HEK293 (cell line): ENCODE data around the gene RBM18.

Source experiments
- CTCF ChIP-seq: fragments of 450-650 bp; formaldehyde crosslinking; IDR thresholded peaks from 2 replicates; pipeline ENCODE4 v1.5.1; 2016; ENCODE audit warnings: missing biosample characterization, missing genetic modification characterization
- PRDM10 ChIP-seq: fragments of 450-650 bp; formaldehyde crosslinking; IDR thresholded peaks from 2 replicates; pipeline ENCODE4 v1.5.1; 2016; ENCODE audit warnings: missing biosample characterization, missing genetic modification characterization
- YY1 ChIP-seq: fragments of 450-650 bp; formaldehyde crosslinking; IDR thresholded peaks from 2 replicates; pipeline ENCODE4 v1.5.1; 2018; ENCODE audit warnings: missing biosample characterization, missing genetic modification characterization
- ZBTB1 ChIP-seq: fragments of 450-650 bp; formaldehyde crosslinking; IDR thresholded peaks from 2 replicates; pipeline ENCODE4 v1.5.1; 2016; ENCODE audit warnings: missing biosample characterization, missing genetic modification characterization
- ZBTB26 ChIP-seq: fragments of 450-650 bp; formaldehyde crosslinking; optimal IDR thresholded peaks from 2 replicates; pipeline ENCODE3; 2016; ENCODE audit warnings: missing biosample characterization, mild to moderate bottlenecking, missing genetic modification characterization
- ZNF24 ChIP-seq: fragments of 450-650 bp; formaldehyde crosslinking; IDR thresholded peaks from 2 replicates; pipeline ENCODE4 v1.5.1; 2016; ENCODE audit warnings: missing biosample characterization, missing genetic modification characterization
- ZNF433 ChIP-seq: fragments of 450-650 bp; formaldehyde crosslinking; IDR thresholded peaks from 2 replicates; pipeline ENCODE4 v1.5.1; 2016; ENCODE audit warnings: missing biosample characterization, missing genetic modification characterization, low read depth
- ZNF514 ChIP-seq: fragments of 450-650 bp; formaldehyde crosslinking; IDR thresholded peaks from 2 replicates; pipeline ENCODE4 v1.5.1; 2016; ENCODE audit warnings: missing biosample characterization, missing genetic modification characterization
- ZNF521 ChIP-seq: fragments of 450-650 bp; formaldehyde crosslinking; IDR thresholded peaks from 2 replicates; pipeline ENCODE4 v1.5.1; 2017; ENCODE audit warnings: missing biosample characterization, mild to moderate bottlenecking, missing genetic modification characterization

GRCh38 chr9:122281368-122281767 is 16.7 kb upstream of the RBM18 start:
- TF ChIP-seq CTCF (tag by site-specific recombination), result no peak
- no peak for TF ChIP-seq ZNF24 (tag by site-specific recombination)
- no peak for TF ChIP-seq ZNF521 (tag by site-specific recombination)
- no peak for TF ChIP-seq PRDM10 (tag by site-specific recombination)
- TF ChIP-seq YY1 (tag by site-specific recombination), result no peak
- TF ChIP-seq ZBTB26 (tag by site-specific recombination), result no peak
- no peak for TF ChIP-seq ZNF514 (tag by site-specific recombination)
- no peak for TF ChIP-seq ZNF433 (tag by site-specific recombination)
- no peak for TF ChIP-seq ZBTB1 (tag by site-specific recombination)
